IPS-20b (cell line): Measurements from ENCODE around the gene FN1.

ENCODE experiments used
- H3K27ac ChIP-seq: one replicate; pipeline ENCODE4 v1.5.1; 2013; ENCODE audit warnings: low read length
- H3K27me3 ChIP-seq: 2 replicates; pipeline ENCODE4 v1.6.1; 2013; ENCODE audit warnings: mild to moderate bottlenecking, low read length, inconsistent platforms; ENCODE audit not compliant: insufficient read depth
- H3K36me3 ChIP-seq: 2 replicates; pipeline ENCODE4 v1.6.1; 2013; ENCODE audit warnings: low read depth, mild to moderate bottlenecking, inconsistent platforms, low read length, moderate library complexity; ENCODE audit not compliant: insufficient read depth
- H3K4me1 ChIP-seq: 2 replicates; pipeline ENCODE4 v1.6.1; 2013; ENCODE audit warnings: mild to moderate bottlenecking, control low read depth, inconsistent platforms, low read length, moderate library complexity; ENCODE audit not compliant: insufficient read depth
- H3K4me3 ChIP-seq: 2 replicates; pipeline ENCODE4 v1.5.1; 2013; ENCODE audit warnings: mild to moderate bottlenecking, low read length, inconsistent platforms
- H3K9ac ChIP-seq: 2 replicates; pipeline ENCODE4 v1.6.1; 2013; ENCODE audit warnings: low read depth, mild to moderate bottlenecking, inconsistent platforms, low read length, moderate library complexity
- H3K9me3 ChIP-seq: 2 replicates; pipeline ENCODE4 v1.6.1; 2013; ENCODE audit warnings: mild to moderate bottlenecking, low read depth, low read length, inconsistent platforms; ENCODE audit not compliant: insufficient read depth

Gene FN1

GRCh38 chr2:215419769-215420470, 15.9 kb downstream of the FN1 start:
- H3K27ac ChIP-seq: no peak overlapping the region
- no peak overlapping the region for H3K9ac ChIP-seq
- no peaks in the 10 kb centered on the region for H3K4me1 ChIP-seq
- H3K9me3 ChIP-seq: no peaks in the 10 kb centered on the region
- H3K4me3 ChIP-seq: no peak overlapping the region
- H3K27me3 ChIP-seq: no peaks in the 10 kb centered on the region
- H3K36me3 ChIP-seq: peaks cover 64% of the 10 kb centered on the region

DNA sequence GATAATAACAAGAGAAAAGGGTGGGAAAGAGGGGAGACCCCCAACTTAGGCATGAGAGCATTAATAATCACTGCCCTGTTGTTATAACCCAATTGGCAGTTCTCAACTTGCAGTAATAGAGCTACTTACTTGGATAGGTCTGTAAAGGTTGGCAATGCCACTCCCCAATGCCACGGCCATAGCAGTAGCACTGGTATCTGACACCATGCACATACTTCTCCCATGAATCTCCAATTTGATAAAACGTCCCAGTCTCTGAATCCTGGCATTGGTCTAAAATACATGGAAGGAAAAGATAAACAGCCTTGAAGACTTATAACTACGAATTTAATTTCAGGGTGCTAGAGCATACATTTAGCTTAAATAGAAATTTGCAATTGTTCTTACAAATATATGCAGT, 16.8 kb downstream of the FN1 start:
- Histone ChIP-seq H3K27me3 (no peaks in the 10 kb centered on the region), H3K27ac (no peak overlapping the region), H3K9ac (no peak overlapping the region), H3K36me3 (peaks cover 60% of the 10 kb centered on the region), H3K9me3 (no peaks in the 10 kb centered on the region), H3K4me3 (no peak overlapping the region), H3K4me1 (no peaks in the 10 kb centered on the region)

- Histone ChIP-seq H3K27me3 (no peaks in the 10 kb centered on the region), H3K27ac (no peak overlapping the region), H3K4me1 (no peaks in the 10 kb centered on the region), H3K9me3 (no peaks in the 10 kb centered on the region), H3K4me3 (no peak overlapping the region), H3K36me3 (peaks cover 58% of the 10 kb centered on the region), H3K9ac (no peak overlapping the region)
These were observed 17.6 kb downstream of the FN1 start for GRCh38 chr2:215418064-215418963.

DNA sequence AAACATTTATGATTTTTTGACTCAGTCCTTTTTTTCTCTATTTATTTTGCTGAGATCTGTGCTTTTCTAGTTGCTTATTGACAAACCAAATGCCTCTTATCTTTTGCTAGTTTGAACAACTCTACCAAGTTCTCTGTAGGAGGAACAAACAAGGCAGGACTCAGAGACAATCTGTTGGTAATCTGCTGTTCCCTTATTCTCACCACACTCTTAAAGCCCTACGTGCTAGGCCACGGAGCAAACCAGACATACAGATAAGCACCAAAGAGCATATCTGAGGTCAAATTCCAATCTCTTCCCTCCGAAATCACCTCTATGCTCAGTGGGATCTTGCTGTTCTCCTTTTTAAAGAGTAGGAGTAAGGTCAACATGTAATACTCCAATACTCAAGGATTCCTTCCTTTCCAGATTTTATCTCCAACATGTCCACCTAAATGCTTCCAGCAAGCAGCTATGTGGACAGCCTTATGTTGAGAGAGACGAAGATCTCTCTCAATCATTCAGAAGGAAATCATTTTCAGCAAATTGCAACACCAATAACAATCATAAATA, 18.4 kb downstream of the FN1 start:
- no peak overlapping the region for H3K27ac ChIP-seq
- no peak overlapping the region for H3K4me3 ChIP-seq
- no peaks in the 10 kb centered on the region for H3K4me1 ChIP-seq
- H3K9ac ChIP-seq: no peak overlapping the region
- H3K9me3 ChIP-seq: no peaks in the 10 kb centered on the region
- H3K27me3 ChIP-seq: no peaks in the 10 kb centered on the region
- peaks cover 57% of the 10 kb centered on the region for H3K36me3 ChIP-seq

DNA sequence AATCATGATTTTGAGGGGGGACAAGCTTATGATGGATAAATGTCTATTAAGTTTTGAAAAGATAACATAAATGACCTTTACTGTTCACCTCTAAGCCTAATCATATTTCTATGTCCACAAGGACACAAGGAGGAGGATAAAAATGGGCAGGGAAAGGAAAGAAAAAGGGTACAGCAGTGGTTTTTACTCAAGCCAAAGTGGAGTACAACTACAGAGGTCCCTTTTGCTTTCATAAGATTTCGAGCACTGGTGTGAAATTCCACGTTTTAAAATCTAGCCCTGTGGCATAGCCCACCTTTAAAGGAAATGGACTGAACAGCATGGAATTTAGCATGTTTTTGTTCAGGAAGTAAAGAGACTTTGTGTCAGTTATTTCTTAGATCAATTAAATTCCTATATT, 19.2 kb downstream of the FN1 start:
- Histone ChIP-seq H3K4me1 (no peaks in the 10 kb centered on the region), H3K9ac (no peak overlapping the region), H3K9me3 (no peaks in the 10 kb centered on the region), H3K36me3 (peaks cover 48% of the 10 kb centered on the region), H3K4me3 (no peak overlapping the region), H3K27ac (no peak overlapping the region), H3K27me3 (no peaks in the 10 kb centered on the region)

- H3K27me3 ChIP-seq: no peaks in the 10 kb centered on the region
- no peaks in the 10 kb centered on the region for H3K9me3 ChIP-seq
- no peak overlapping the region for H3K27ac ChIP-seq
- no peak overlapping the region for H3K4me3 ChIP-seq
- peaks cover 43% of the 10 kb centered on the region for H3K36me3 ChIP-seq
- H3K4me1 ChIP-seq: no peaks in the 10 kb centered on the region
- no peak overlapping the region for H3K9ac ChIP-seq
These were observed 19.9 kb downstream of the FN1 start for GRCh38 chr2:215415820-215416577.

- peaks cover 38% of the 10 kb centered on the region for H3K36me3 ChIP-seq
These were observed 20.6 kb downstream of the FN1 start for GRCh38 chr2:215415218-215415617.

GRCh38 chr2:215414674-215415073, 21.2 kb downstream of the FN1 start:
- H3K27ac ChIP-seq: no peak overlapping the region
- no peaks in the 10 kb centered on the region for H3K27me3 ChIP-seq
- H3K9me3 ChIP-seq: no peaks in the 10 kb centered on the region
- H3K4me3 ChIP-seq: no peak overlapping the region
- no peak overlapping the region for H3K9ac ChIP-seq
- peaks cover 43% of the 10 kb centered on the region for H3K36me3 ChIP-seq
- H3K4me1 ChIP-seq: no peaks in the 10 kb centered on the region

More at GRCh38 chr2:215415218-215415617, 20.6 kb downstream of the FN1 start:
- Histone ChIP-seq H3K9me3 (no peaks in the 10 kb centered on the region), H3K27ac (no peak overlapping the region), H3K4me3 (no peak overlapping the region), H3K9ac (no peak overlapping the region), H3K4me1 (no peaks in the 10 kb centered on the region), H3K27me3 (no peaks in the 10 kb centered on the region)

DNA sequence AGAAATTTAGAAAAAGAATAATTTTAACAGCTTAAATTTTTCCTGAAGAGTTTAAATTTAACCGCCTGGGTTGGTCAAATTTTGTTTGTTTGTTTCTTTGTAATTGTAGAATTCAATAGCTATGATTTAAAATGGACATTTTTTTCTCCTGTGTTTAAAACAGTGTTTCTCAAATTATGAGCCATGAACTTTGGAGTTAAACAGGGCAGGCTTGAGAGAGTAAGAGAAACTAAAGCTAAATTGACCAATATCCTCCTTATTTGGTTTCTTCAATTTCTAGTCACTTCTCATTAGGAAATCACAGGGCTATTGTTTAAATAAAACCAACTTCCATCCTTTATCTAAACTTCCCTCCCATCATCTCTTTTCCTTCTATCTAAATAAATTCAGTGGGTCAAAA, 21.9 kb downstream of the FN1 start:
- Histone ChIP-seq H3K4me1 (no peaks in the 10 kb centered on the region), H3K9ac (no peak overlapping the region), H3K36me3 (peaks cover 46% of the 10 kb centered on the region), H3K27ac (no peak overlapping the region), H3K9me3 (no peaks in the 10 kb centered on the region), H3K27me3 (no peaks in the 10 kb centered on the region), H3K4me3 (no peak overlapping the region)

DNA sequence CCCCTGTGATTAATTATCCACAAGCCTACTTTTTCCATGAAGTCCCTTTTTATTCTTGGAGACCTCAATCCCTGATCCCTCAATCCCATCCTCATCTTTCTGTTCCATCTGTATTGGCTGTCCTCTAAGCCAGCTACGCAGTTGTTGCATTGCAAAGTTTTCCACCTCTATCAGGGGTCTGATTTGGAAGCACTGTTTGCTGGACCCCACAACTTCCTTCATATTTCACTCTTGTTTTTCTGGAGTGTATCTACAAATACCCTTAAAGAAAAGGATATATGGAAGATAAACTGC, 22.4 kb downstream of the FN1 start:
- Histone ChIP-seq H3K27me3 (no peaks in the 10 kb centered on the region), H3K9me3 (no peaks in the 10 kb centered on the region), H3K4me3 (no peak overlapping the region), H3K9ac (no peak overlapping the region), H3K36me3 (peaks cover 46% of the 10 kb centered on the region), H3K27ac (no peak overlapping the region), H3K4me1 (no peaks in the 10 kb centered on the region)

DNA sequence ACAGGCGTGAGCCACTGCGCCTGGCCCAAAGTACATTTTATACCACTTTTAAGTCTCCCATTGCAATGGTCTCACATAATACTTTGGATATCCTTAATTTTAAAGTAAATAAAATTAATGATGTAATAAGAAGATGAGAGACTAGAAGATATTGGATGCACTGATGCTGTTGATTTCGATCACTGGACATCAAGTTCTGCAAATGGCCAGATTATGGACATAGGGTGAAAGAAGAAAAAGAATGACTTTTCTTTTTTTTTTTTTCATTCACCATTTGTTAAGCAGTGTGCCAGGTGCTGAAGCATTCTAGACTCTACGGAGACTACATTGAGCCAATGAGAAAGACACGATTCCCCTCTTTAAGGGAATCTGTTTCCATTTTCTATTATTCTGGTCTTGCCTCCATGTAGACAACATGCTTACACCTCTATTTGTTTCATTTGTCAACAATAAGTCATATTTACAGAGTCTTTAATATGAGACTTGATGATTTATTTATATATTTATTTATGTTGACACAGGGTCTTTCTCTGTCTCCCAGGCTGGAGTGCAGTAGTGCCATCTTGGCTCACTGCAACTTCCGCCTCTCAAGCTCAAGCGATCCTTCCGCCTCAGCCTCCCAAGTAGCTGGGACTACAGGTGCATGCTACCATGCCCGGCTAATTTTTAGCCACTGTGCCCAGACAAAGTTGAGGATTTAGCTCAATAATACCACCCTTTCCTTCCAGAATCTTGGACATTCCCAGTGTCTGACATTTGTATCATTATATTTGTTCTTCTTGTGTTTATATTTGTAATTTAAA, 23.7 kb downstream of the FN1 start:
- H3K9ac ChIP-seq: no peak overlapping the region
- H3K27ac ChIP-seq: no peak overlapping the region
- H3K36me3 ChIP-seq: peaks cover 50% of the 10 kb centered on the region
- no peaks in the 10 kb centered on the region for H3K27me3 ChIP-seq
- H3K4me1 ChIP-seq: no peaks in the 10 kb centered on the region
- no peaks in the 10 kb centered on the region for H3K9me3 ChIP-seq
- no peak overlapping the region for H3K4me3 ChIP-seq
